AG09309 (cell line): Measurements from ENCODE around the gene RRP1.

Experiments used
- DNase-seq: peaks from one replicate; pipeline ENCODE4 v3.0.0-alpha.2; 2010; ENCODE audit warnings: low read depth
- H3K4me3 ChIP-seq: 2 replicates; pipeline ENCODE4 v1.5.1; 2011; ENCODE audit warnings: mild to moderate bottlenecking, low read depth, low read length, moderate library complexity; ENCODE audit not compliant: control insufficient read depth
- TF ChIP-seq, protein P1 (sequence below): IDR thresholded peaks from 2 replicates; pipeline ENCODE4 v1.5.1; 2011; ENCODE audit warnings: mild to moderate bottlenecking, low read depth, low read length, inconsistent platforms; ENCODE audit not compliant: insufficient read depth, control insufficient read depth; ENCODE audit errors: missing control alignments

The RRP1 gene

DNA sequence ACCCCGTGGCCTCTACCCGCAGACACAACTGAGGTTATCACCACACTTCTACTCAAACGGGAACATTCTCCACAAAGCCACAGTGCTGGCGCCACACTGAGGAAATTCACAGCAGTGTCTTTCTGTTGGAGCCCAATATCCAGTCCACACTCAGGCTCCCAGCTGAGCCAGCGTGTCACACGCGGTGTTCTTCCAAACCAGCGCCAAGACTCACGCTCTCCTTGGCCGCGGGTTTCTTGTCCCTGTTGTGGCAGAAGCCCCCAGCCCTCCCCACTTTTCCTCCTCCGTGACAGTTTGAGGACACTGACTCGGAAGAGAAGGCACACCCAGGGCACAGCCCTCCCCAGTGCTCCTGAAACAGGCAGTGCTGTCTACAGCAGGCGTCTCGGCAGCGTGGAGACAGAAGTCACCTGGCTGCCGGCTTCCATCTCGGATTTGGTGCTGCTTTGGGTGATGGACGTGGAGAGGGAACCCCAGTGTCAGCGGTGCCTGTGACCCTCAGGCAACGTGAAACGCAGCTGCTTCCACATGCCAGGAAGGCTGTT lies 40.3 kb downstream of the RRP1 start:
- TF ChIP-seq, protein P1, sequence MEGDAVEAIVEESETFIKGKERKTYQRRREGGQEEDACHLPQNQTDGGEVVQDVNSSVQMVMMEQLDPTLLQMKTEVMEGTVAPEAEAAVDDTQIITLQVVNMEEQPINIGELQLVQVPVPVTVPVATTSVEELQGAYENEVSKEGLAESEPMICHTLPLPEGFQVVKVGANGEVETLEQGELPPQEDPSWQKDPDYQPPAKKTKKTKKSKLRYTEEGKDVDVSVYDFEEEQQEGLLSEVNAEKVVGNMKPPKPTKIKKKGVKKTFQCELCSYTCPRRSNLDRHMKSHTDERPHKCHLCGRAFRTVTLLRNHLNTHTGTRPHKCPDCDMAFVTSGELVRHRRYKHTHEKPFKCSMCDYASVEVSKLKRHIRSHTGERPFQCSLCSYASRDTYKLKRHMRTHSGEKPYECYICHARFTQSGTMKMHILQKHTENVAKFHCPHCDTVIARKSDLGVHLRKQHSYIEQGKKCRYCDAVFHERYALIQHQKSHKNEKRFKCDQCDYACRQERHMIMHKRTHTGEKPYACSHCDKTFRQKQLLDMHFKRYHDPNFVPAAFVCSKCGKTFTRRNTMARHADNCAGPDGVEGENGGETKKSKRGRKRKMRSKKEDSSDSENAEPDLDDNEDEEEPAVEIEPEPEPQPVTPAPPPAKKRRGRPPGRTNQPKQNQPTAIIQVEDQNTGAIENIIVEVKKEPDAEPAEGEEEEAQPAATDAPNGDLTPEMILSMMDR, result no peak
- no peak overlapping the region for H3K4me3 ChIP-seq
- DNase-seq, result no peak

DNA sequence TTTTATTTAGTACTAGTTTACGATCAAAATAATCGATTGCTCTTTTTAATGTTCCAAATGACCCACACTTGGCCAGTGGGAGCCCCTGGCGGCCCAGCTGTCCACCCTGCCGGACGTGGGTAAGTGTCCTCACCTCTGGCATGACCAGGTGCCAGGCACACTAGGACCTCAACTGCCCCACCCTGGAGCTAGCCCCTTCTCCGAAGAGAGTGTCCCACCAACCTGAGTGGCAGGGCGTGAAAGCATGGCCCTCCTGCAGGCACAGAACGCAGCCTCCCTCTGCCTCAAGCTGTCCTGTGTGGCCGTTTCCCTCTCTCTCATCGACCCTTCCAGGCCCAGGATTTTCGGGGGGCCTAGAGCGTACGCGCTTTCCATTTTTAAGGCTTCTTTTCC lies 42.8 kb downstream of the RRP1 start:
- TF ChIP-seq, protein P1, result no peak
- H3K4me3 ChIP-seq, result no peak overlapping the region
- DNase-seq, result no peak

DNA sequence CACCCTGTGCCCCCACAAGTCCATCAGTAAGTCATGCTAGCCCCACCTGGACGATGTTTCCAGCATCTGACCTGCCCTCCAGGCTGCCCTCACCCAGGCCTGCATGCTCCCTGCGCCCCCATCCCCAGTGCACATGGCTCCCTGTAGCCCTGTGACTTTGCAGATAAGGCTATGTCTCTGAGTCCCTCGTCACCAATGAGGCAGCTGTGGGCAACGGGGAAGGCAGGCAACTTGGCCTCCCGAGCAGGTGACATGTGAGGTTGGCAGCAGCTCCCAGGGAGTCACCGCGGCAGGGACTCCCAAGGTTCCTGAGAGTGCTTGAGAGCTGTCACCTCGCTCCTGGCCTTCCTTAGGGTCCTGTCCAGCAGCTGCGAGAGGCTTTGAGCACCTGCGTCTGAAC lies 43.3 kb downstream of the RRP1 start:
- TF ChIP-seq, protein P1, result no peak
- DNase-seq, result no peak
- H3K4me3 ChIP-seq, result no peak overlapping the region

DNA sequence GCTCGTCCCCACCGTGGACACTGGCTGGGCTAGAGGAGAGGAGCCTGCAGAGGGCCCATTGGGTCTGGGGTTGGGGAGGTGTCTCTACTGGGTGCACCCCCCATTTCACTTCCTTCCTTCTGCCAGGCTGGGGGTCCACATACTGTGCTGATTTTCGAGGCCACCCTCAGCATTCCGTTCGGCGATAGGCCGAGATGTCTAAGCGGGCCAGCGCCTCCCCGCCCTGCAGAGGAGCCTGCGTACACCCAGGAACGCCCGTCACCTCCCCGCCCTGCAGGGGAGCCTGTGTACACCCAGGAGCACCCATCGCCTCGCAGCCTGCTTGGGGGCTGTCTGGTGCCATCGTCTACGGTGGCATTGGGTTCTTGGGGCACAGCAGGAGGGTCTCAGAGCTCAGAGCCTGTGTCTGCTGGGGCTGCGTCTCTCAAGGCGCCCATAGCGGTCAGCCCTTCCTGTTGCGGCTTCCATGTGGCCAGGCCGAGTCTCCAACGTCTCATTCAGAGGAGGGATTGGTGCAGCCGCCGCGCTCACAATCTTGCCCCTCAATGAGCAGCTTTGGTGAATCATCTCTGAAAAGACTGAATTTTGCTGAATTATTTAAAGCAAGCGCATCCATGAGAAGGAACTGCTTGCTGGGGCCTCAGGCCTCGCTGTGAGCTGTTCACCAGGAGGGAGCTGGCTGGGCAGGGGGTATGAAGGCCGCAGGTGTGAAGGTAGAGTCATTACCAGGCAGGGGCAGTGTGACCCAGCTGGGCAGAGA lies 44.9 kb downstream of the RRP1 start:
- no peak for DNase-seq
- TF ChIP-seq, protein P1, result no peak
- no peak overlapping the region for H3K4me3 ChIP-seq

DNA sequence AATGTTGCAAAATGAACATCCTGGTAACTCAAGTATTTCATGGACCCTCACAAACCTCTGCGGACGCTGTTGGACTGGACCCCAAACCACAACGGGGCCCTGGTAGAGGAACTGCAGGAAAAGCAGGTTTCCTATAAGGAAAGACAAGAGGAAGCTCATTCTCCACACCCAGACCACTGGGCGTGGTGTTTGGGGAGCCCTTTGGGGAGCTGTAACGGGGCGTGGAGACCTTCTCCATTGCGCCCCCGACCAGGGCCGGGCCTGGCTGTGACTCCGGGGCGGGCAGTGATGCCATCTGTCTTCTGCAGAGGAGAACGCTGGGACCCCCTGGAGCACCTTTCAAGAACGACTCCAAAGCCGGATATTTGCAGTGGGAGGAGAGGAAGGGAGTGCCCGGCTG lies 45.7 kb downstream of the RRP1 start:
- H3K4me3 ChIP-seq, result no peak overlapping the region
- TF ChIP-seq, protein P1, result no peak
- DNase-seq, result no peak

DNA sequence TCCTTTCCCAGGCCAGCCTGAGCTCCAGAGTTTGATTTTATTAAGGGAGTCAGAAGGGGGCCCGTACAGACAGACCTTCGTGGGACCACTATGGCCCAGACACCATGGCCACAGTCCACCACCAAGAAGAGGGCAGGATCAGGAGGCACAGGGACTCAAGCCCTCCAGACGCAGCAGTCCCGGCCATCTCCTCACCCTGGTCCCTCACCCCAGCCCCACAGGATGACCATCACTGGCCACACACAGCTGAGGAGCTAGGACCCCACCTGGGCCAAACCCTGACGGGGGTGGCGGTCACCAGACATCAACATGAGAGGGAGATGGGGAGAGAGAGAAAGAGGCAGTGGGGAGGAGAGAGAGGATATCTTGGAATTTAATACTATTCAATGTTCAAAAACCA lies 46.5 kb downstream of the RRP1 start:
- H3K4me3 ChIP-seq, result no peak overlapping the region
- TF ChIP-seq, protein P1, result no peak
- no peak for DNase-seq
